ENCODE results near the gene SYVN1. TPM values are rescaled to one million over a fixed set of nuclear protein-coding genes. Genes with fewer than 3 reads are reported as not detected.

Gene SYVN1
- polyA plus RNA-seq, 1 experiment = 33.4 TPM

DNA sequence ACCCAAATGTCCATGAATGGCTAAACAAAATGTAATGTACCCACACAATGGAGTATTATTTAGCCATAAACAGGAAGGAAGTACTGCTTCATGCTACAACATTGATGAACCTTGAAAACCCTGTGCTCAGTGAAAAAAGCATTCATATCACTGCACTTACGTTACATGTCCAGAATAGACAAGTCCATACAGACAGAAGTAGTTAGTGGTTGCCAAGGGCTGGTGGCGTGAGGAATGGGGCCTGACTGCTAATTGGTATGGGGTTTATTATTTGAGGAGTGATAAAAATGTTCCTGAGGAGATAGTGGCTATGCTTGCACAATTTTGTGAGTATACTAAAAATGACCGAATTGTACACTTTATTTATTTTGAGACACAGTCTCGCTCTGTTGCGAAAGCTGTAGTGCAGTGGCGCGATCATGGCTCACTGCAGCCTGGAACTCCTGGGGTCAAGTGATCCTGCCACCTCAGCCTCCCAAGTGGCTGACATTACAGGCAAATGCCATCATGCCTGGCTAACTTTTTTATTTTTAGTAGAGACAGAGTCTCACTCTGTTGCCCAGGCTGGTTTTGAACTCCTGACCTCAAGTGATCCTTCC, 7.7 kb upstream of the SYVN1 start:
- no peak overlapping the region for H3K4me3 ChIP-seq (ENCODE audit: low read depth, low read length)
- TF ChIP-seq, protein P1, sequence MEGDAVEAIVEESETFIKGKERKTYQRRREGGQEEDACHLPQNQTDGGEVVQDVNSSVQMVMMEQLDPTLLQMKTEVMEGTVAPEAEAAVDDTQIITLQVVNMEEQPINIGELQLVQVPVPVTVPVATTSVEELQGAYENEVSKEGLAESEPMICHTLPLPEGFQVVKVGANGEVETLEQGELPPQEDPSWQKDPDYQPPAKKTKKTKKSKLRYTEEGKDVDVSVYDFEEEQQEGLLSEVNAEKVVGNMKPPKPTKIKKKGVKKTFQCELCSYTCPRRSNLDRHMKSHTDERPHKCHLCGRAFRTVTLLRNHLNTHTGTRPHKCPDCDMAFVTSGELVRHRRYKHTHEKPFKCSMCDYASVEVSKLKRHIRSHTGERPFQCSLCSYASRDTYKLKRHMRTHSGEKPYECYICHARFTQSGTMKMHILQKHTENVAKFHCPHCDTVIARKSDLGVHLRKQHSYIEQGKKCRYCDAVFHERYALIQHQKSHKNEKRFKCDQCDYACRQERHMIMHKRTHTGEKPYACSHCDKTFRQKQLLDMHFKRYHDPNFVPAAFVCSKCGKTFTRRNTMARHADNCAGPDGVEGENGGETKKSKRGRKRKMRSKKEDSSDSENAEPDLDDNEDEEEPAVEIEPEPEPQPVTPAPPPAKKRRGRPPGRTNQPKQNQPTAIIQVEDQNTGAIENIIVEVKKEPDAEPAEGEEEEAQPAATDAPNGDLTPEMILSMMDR (IDR thresholded peaks at IDR 0.05; ENCODE audit: insufficient read depth, low read depth, low read length) = no peak
- no peaks in the 10 kb centered on the region for H3K36me3 ChIP-seq (ENCODE audit: control insufficient read depth, insufficient read depth, low read length)
- CTCF ChIA-PET = no interaction called here
- POLR2A ChIA-PET = no interaction called here
- no peak for DNase-seq (ENCODE audit: low read depth)
- peaks cover 1% of the 10 kb centered on the region; the same call in 1 of the 2 replicates for H3K27me3 ChIP-seq (ENCODE audit: control insufficient read depth, insufficient read depth, low read length)

DNA sequence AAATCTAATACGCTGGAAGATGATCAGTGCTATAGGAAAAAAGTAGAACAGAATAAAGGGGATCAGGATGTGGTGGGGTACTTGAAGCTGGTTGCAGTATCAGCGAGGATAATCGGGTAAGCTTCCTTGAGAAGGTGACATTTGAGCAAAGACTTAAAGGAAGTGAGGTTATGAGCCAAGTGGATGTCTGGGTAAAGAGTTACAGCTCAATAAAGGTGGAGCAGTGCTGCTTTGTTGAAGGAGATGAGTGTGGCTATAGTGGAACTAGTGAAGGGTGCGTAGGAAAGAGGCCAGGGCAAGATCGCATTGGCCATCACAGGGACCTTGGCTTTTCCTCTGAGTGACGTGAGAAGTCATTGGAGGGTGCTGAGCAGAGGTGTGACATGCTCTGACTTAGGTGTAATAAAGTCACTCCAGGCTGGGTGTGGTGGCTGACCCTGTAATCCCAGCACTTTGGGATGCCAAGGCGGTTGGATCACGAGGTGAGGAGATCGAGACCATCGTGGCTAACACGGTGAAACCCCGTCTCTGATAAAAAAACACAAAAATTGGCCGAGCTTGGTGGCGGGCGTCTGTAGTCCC, 2.3 kb upstream of the SYVN1 start:
- no peak for DNase-seq (ENCODE audit: low read depth)
- Histone ChIP-seq H3K4me3 (ENCODE audit: low read depth, low read length) (no peak overlapping the region), H3K36me3 (ENCODE audit: control insufficient read depth, insufficient read depth, low read length) (peaks cover 9% of the 10 kb centered on the region), H3K27me3 (ENCODE audit: control insufficient read depth, insufficient read depth, low read length) (no peaks in the 10 kb centered on the region)
- TF ChIP-seq, protein P1 (IDR thresholded peaks at IDR 0.05; ENCODE audit: insufficient read depth, low read depth, low read length) = no peak
- CTCF ChIA-PET = interaction anchor here (1.1 to 1.3 kb wide), 3 partner anchors 8 to 125 kb away, joined by 3 read pairs; partner anchors contain the start of gene POLA2
- POLR2A ChIA-PET = no interaction called here

DNA sequence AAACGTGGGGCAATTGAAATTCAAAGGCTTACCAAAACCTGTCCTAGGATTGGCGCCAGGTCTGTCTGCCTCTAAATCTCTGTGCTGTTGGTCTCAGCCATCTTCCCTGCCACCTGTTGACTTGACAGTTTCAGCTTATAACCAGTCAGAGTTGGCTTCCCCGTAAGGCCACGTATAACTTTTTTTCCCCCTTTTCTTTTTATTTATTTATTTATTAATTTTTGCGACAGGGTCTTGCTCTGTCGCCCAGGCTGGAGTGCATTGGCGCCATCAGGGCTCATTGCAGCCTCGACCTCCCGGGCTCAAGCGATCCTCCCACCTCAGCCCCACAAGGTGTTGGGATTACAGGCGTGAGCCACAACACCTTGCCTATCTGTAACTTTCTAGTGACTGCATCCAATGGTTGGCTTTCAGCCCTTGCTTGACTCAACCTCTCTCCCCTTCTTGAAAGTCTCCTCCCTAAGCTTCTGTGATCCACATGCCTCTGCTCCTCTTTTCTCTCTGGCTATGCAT, 1.4 kb upstream of the SYVN1 start:
- DNase-seq (ENCODE audit: low read depth) = no peak
- ChIA-PET POLR2A (interaction anchor here (1.1 to 1.3 kb wide), 2 partner anchors 14 to 129 kb away, joined by 4 to 5 read pairs; partner anchors contain the start of genes FAU and MRPL49), CTCF (interaction anchor here (0.9 to 1.3 kb wide), 10 partner anchors 9 to 644 kb away, joined by 3 to 11 read pairs (median 3); partner anchors contain the start of genes CAPN1, POLA2, TM7SF2 and ZNHIT2)
- Histone ChIP-seq H3K36me3 (ENCODE audit: control insufficient read depth, insufficient read depth, low read length) (peaks cover 18% of the 10 kb centered on the region), H3K4me3 (ENCODE audit: low read depth, low read length) (peak overlapping the region; percentile 84), H3K27me3 (ENCODE audit: control insufficient read depth, insufficient read depth, low read length) (no peaks in the 10 kb centered on the region)
- TF ChIP-seq, protein P1 (IDR thresholded peaks at IDR 0.05; ENCODE audit: insufficient read depth, low read depth, low read length) = no peak

DNA sequence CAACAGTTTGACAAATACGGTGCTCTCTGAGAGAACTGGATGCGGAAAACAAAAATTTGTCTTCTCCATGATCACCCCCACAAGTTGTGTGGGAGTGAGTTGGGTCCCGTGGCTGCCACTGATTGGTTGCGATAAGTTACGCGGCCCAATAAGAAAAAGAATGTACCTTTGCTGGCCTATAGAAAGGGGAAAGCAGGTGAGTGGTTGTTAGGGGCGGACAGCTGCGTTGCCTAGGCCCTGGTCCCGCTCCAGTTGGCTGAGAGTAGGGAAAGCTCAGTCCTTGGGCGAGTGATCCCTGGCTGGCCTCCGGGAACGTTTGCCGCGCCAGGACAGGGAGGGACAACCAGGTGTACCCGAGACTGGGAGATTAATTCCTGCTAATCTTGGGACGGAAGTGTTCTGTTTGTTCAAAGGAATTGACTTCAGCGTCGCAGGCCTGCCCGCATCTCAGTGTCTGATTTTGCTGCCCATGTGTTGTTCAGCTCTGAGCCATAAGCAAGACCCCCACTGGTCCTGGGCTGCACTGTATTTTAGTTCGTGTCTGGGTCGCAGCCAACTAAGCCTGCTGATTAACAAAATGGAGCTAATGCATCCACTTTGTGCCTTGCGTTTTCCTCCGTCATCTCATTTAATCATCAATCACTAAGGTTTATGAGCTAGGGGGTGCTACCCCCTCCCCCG, 773 bp upstream of the SYVN1 start:
- Histone ChIP-seq H3K4me3 (ENCODE audit: low read depth, low read length) (peak overlapping the region; percentile 84), H3K36me3 (ENCODE audit: control insufficient read depth, insufficient read depth, low read length) (peaks cover 23% of the 10 kb centered on the region), H3K27me3 (ENCODE audit: control insufficient read depth, insufficient read depth, low read length) (no peaks in the 10 kb centered on the region)
- POLR2A ChIA-PET = interaction anchor here (0.6 to 1.3 kb wide), 3 partner anchors 13 to 128 kb away, joined by 3 to 5 read pairs (median 4); partner anchors contain the start of genes FAU and MRPL49
- peak; percentile 87 for DNase-seq (ENCODE audit: low read depth)
- CTCF ChIA-PET = interaction anchor here (0.7 to 1.4 kb wide), 11 partner anchors 11 to 644 kb away, joined by 3 to 11 read pairs (median 3); partner anchors contain the start of genes CAPN1, POLA2, TM7SF2 and ZNHIT2
- TF ChIP-seq, protein P1 (IDR thresholded peaks at IDR 0.05; ENCODE audit: insufficient read depth, low read depth, low read length) = no peak

DNA sequence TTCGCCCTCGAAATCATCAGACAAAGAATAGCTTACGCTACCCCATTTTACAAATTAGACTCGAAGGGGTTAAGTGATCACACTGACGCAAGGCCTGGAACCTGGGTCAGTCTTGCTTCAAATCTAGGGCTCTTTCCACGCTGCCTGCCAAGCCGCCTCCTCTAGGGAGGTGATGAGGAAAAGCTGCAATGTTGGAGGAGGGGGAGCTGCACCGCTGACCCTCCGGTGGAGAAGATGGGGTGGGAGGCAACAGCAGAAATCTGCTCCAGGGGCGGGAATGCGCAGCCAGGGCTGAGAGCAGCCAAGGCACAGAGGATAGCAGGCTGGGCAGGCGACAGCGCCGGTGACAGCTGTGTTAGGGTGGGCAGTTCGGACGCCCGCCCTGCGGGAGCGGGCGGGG, 595 bp downstream of the SYVN1 start:
- Histone ChIP-seq H3K27me3 (ENCODE audit: control insufficient read depth, insufficient read depth, low read length) (no peaks in the 10 kb centered on the region), H3K36me3 (ENCODE audit: control insufficient read depth, insufficient read depth, low read length) (peaks cover 35% of the 10 kb centered on the region), H3K4me3 (ENCODE audit: low read depth, low read length) (peak overlapping the region; percentile 84)
- CTCF ChIA-PET = interaction anchor here (0.7 to 1.4 kb wide), 2 partner anchors 13 to 121 kb away, joined by 3 to 5 read pairs; no protein-coding TSS in a partner anchor
- TF ChIP-seq, protein P1 (IDR thresholded peaks at IDR 0.05; ENCODE audit: insufficient read depth, low read depth, low read length) = no peak
- POLR2A ChIA-PET = no interaction called here
- DNase-seq (ENCODE audit: low read depth) = no peak

Measured in BJ (cell line).